Suppressor macrophage (primary cell): ENCODE measurements around the gene FBXO42.

ENCODE experiments used
- DNase-seq, 4 experiments: peaks; one replicate each; pipeline ENCODE4 v3.0.0-alpha.2; 2020 to 2022

The FBXO42 gene

GRCh38 chr1:16321176-16321867 lies 31.0 kb downstream of the FBXO42 start:
- no peak for DNase-seq

GRCh38 chr1:16318555-16318954 lies 33.7 kb downstream of the FBXO42 start:
- peak; percentile 82 to 92 (median 88) for DNase-seq

- no peak for DNase-seq
These were observed 36.8 kb downstream of the FBXO42 start for GRCh38 chr1:16315437-16315836.

- no peak for DNase-seq
These were observed 45.1 kb downstream of the FBXO42 start for GRCh38 chr1:16307222-16307621.

GRCh38 chr1:16302709-16303627 lies 49.3 kb downstream of the FBXO42 start:
- peak; percentile 19 to 59 (median 36) for DNase-seq

- DNase-seq, result no peak
These were observed 51.8 kb downstream of the FBXO42 start for GRCh38 chr1:16300436-16300835.

- DNase-seq, result peak in 3 of 4 experiments; percentile 16 to 39 (median 30)
These were observed 53.6 kb downstream of the FBXO42 start for GRCh38 chr1:16298653-16299052.

- DNase-seq, result peak in 3 of 4 experiments; percentile 12 to 65 (median 60)
These were observed 55.6 kb downstream of the FBXO42 start for GRCh38 chr1:16296643-16297042.

- DNase-seq, result no peak
These were observed 57.8 kb downstream of the FBXO42 start for GRCh38 chr1:16294219-16295212.

GRCh38 chr1:16293538-16293937 lies 58.7 kb downstream of the FBXO42 start:
- peak; percentile 70 to 93 (median 82) for DNase-seq

GRCh38 chr1:16292739-16293138 lies 59.5 kb downstream of the FBXO42 start:
- no peak for DNase-seq

- DNase-seq, result no peak
These were observed 62.3 kb downstream of the FBXO42 start for GRCh38 chr1:16289959-16290358.

- DNase-seq, result no peak
These were observed 66.2 kb downstream of the FBXO42 start for GRCh38 chr1:16286122-16286521.

- no peak for DNase-seq
These were observed 70.5 kb downstream of the FBXO42 start for GRCh38 chr1:16281765-16282164.

- no peak for DNase-seq
These were observed 73.1 kb downstream of the FBXO42 start for GRCh38 chr1:16279186-16279585.

- no peak for DNase-seq
These were observed 75.8 kb downstream of the FBXO42 start for GRCh38 chr1:16276302-16277030.

GRCh38 chr1:16275591-16275990 lies 76.7 kb downstream of the FBXO42 start:
- no peak for DNase-seq

GRCh38 chr1:16267690-16268180 lies 84.5 kb downstream of the FBXO42 start:
- DNase-seq, result no peak

GRCh38 chr1:16266411-16267118 lies 85.7 kb downstream of the FBXO42 start:
- DNase-seq, result no peak

- no peak for DNase-seq
These were observed 90.2 kb downstream of the FBXO42 start for GRCh38 chr1:16262067-16262466.

- DNase-seq, result no peak
These were observed 91.5 kb downstream of the FBXO42 start for GRCh38 chr1:16260814-16261213.
